Measurements from ENCODE around the gene LPCAT2.

- no peak for TF ChIP-seq CTCF (IDR thresholded peaks at IDR 0.05)
- TF ChIP-seq POLR2A (IDR thresholded peaks at IDR 0.05): no peak
Observed at GRCh38 chr16:55577887-55578286, 69.0 kb downstream of the LPCAT2 start.

Measured in vagina (tissue), 2 donors.